GM18873 (cell line): ENCODE results near the gene SLC22A12.
"Not testable (repeated sequence)": the region's sequence is repeated elsewhere in the genome, so short reads cannot be mapped to it uniquely, and the experiment has no call there.

Experiments used
- ATAC-seq: cut with Tn5 transposase; IDR thresholded peaks from one replicate; pipeline ENCODE4 v1.9.1; 2021; ENCODE audit warnings: mild to moderate bottlenecking, moderate library complexity, moderate number of reproducible peaks; ENCODE audit not compliant: unreplicated experiment, low FRiP score

The SLC22A12 gene

DNA sequence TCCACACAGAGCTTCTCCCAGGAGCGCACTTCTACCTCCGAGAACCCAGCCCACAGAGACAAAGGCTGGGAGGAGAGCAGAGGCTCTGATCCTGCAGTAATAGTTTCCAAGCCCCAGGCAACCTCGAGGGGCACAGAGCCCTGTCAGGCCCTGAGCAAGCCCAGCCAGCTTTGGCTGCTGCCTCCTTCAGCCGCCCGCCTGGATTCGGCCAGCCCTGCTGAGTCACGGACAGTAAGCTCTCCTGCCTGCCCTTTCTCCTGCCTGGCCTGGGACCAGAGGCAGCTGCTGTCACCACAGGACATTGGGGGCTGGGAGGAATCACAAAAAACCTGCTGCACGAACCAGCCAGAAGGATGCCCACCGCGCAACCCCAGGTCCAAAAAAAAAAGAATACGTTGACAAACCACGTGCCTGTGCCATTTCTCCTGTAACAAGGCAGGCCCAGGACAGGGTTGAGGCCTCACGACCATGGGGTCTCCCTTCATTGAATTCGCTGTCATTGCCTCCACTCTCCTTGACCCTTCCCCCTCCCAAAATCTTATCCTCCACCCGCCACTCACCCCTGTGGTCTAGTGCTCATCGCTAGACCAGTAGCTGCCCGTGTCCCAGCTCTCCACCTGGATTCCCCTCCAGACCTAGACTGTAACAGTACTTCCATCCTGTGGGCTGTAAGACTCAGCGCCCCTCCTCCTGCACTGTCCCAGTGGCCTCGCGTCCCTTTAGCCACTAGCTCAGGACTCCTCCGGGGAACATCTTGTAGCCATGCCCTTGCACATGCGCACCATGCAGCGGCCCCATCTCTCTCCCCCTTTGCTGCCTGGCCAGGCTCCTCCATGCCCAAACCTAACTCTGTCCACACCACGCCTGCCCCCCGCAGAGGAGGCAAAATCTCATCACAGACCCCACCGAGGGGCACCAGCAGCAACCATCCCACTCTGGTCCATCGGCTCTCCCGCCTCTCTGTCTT lies 7.4 kb upstream of the SLC22A12 start:
- ATAC-seq, result no peak

- no peak for ATAC-seq
Measured at GRCh38 chr11:64585150-64585549, 5.9 kb upstream of the SLC22A12 start.

GRCh38 chr11:64586366-64586765 lies 4.7 kb upstream of the SLC22A12 start:
- no peak for ATAC-seq

- no peak for ATAC-seq
Measured at GRCh38 chr11:64588701-64589100, 2.3 kb upstream of the SLC22A12 start.

GRCh38 chr11:64591257-64592233 lies 525 bp downstream of the SLC22A12 start:
- ATAC-seq, result no peak

DNA sequence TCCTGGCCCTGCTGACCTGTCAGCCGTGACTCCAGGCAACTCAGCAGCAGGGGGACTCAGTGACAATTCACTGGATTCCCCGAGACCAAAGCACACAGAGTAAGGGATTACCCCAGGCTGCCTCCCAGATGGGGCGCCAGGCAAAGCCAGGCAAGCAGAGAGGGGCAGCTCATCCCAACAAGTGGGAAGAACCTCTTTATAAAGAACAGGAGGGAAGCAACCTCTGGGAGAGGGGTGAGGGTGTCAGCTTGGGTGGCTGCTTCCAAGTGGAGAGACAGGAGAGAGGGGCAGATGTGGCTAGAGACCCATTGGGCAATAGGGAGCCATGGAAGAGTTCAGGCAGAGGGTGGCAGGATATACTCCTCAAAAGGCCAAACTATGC lies 1.2 kb downstream of the SLC22A12 start:
- no peak for ATAC-seq

DNA sequence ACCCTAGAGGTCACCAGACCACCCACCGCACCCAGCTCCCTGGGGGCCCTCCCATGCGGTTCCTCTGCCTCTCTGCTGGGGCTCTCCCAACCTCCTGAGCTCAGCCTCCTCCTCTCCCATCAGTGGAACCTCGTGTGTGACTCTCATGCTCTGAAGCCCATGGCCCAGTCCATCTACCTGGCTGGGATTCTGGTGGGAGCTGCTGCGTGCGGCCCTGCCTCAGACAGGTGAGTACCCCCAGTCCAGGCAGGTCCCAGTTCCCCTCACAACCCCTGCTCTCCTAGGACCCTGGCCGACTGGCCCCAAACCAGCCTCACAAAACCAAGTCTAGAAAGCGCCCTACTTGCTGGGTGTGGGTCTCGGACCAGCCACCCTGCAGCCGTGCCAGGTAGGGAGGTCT lies 1.6 kb downstream of the SLC22A12 start:
- no peak for ATAC-seq

DNA sequence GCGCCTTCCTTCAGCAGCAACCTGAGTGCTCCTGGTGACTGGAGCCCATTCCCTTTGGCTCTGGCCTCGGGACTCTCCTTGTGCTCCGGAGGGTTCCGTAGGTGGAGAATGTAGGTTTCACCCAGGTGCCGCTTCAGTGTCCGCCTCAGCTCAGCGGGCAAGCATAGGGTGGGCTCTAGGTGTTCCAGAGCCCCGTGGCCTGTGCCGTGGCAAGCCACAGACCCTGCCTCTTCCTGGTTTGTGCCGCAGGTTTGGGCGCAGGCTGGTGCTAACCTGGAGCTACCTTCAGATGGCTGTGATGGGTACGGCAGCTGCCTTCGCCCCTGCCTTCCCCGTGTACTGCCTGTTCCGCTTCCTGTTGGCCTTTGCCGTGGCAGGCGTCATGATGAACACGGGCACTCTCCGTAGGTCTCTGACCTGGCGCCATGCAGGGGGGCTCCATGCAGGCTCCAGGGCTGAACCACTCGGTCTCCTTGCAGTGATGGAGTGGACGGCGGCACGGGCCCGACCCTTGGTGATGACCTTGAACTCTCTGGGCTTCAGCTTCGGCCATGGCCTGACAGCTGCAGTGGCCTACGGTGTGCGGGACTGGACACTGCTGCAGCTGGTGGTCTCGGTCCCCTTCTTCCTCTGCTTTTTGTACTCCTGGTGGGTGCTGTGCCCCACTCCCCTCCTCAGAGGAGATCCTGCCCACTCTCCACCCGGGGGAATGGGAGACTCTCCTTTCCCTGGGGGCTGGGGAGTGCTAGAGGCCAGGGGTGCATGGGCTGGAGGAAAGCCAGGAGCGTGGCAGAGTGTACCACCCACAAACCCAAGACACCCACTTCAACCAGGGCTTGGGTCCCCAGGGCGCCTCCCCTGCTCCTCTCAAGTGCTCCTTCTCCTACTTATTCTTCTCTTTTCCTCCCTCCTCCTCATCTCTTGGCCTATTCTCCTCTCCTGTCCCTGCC lies 2.4 kb downstream of the SLC22A12 start:
- no peak for ATAC-seq

GRCh38 chr11:64594159-64594939 lies 3.3 kb downstream of the SLC22A12 start:
- ATAC-seq, result no peak

- ATAC-seq, result not testable (repeated sequence)
Measured at GRCh38 chr11:64595922-64596321, 4.9 kb downstream of the SLC22A12 start.

- no peak for ATAC-seq
Measured at GRCh38 chr11:64597671-64598101, 6.7 kb downstream of the SLC22A12 start.

GRCh38 chr11:64598106-64598796 lies 7.2 kb downstream of the SLC22A12 start:
- no peak for ATAC-seq

DNA sequence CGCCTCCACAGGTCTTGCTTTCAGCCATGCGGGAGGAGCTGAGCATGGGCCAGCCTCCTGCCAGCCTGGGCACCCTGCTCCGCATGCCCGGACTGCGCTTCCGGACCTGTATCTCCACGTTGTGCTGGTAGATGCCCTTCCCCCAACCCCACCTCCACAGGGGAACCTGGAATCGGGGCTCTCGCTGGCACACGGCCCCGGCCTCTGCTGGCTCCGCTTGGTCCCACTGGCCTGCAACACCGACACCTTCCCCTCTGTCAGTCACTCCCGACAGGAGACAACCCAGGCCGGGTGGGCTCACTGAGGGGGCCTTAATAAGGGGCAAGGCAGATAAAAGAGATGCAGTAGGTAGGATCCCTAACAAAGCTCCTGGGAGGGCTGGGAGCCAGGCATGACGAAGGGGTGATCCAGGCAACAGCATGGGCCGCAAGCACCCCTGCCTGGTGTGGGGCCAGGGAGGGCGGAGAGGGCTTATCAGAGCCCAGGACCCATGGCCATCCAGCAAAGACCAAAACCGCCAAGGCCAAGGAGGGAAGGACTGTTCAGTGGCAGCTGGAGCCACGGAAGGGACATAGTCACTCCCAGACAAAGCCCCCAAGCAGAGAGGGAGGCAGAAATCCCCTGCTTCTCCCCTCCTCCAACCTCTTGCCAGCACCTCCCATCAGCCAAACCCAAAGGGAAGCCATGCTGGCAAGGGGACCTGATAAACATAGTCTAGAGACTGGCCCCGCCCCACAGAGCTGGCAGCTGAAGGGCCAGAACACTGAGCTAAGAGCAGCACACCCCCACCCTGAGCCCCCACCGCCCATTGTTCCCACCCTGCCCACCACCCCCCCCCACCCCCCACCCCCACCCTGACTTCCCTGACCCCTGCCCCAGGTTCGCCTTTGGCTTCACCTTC lies 8.0 kb downstream of the SLC22A12 start:
- no peak for ATAC-seq

DNA sequence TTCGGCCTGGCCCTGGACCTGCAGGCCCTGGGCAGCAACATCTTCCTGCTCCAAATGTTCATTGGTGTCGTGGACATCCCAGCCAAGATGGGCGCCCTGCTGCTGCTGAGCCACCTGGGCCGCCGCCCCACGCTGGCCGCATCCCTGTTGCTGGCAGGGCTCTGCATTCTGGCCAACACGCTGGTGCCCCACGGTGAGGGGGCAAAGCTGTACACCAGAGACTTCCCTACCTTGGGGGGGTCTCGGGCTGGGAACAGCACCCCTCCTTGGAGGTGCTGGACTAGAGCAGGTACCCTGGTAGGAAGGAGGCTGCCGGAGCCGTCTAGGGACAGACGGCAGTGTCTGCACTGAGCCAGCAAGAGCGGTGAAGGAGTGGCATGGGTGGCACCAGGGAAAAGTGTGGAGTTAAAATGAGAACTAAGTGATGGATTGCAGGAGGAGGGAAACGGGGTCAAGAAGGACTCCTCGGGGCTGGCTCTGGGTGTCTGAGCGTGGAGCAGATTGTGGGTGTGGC lies 8.7 kb downstream of the SLC22A12 start:
- ATAC-seq, result no peak

- no peak for ATAC-seq
Measured at GRCh38 chr11:64600281-64600992, 9.4 kb downstream of the SLC22A12 start.

DNA sequence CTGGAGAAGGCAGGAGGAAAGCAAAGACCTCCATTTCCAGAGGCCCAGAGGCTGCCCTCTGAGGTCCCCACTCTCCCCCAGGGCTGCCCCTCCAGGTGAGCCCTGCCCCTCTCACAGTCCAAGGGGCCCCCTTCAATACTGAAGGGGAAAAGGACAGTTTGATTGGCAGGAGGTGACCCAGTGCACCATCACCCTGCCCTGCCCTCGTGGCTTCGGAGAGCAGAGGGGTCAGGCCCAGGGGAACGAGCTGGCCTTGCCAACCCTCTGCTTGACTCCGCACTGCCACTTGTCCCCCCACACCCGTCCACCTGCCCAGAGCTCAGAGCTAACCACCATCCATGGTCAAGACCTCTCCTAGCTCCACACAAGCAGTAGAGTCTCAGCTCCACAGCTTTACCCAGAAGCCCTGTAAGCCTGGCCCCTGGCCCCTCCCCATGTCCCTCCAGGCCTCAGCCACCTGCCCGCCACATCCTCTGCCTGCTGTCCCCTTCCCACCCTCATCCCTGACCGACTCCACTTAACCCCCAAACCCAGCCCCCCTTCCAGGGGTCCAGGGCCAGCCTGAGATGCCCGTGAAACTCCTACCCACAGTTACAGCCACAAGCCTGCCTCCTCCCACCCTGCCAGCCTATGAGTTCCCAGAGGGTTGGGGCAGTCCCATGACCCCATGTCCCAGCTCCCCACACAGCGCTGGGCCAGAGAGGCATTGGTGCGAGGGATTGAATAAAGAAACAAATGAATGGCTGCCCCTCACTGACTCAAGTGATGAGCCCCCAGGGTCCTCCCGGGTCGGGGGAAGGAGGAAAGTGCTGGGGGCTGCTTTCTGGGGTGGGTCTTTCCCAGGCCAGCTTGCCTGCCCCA lies 10.8 kb downstream of the SLC22A12 start:
- ATAC-seq, result no peak
